IgD-negative memory B cell (primary cell): ENCODE measurements around the gene RNF217. TPM values are rescaled to one million over a fixed set of nuclear protein-coding genes. Genes with fewer than 3 reads are reported as not detected.

Experiments
- H3K27ac Mint-ChIP-seq, 3 donors: one replicate each; pipeline ENCODE4 v1.8.0; 2020 to 2022; ENCODE audit warnings: mild to moderate bottlenecking in 3 of 3, mixed read lengths in 3 of 3, moderate library complexity in 1 of 3
- H3K27me3 Mint-ChIP-seq: one replicate; pipeline ENCODE4 v1.8.0; 2021; ENCODE audit warnings: mixed read lengths
- H3K36me3 Mint-ChIP-seq: one replicate; pipeline ENCODE4 v1.8.0; 2020; ENCODE audit warnings: mild to moderate bottlenecking, mixed read lengths
- H3K4me1 Mint-ChIP-seq, 3 donors: one replicate each; pipeline ENCODE4 v1.8.0; 2020 to 2022; ENCODE audit warnings: mixed read lengths in 3 of 3, mild to moderate bottlenecking in 1 of 3
- H3K4me3 Mint-ChIP-seq, 4 donors: one replicate each; pipeline ENCODE4 v1.8.0; 2020 to 2022; ENCODE audit warnings: mild to moderate bottlenecking in 4 of 4, mixed read lengths in 4 of 4, moderate library complexity in 3 of 4
- H3K9me3 Mint-ChIP-seq, 3 donors: one replicate each; pipeline ENCODE4 v1.8.0; 2020 to 2021; ENCODE audit warnings: mixed read lengths in 3 of 3, mild to moderate bottlenecking in 1 of 3
- polyA plus RNA-seq: library from polyadenylated mRNA; unstranded; fragments of 300-500 nt; fragmentation: Illumina TruSeq; gene quantifications from one replicate; pipeline ENCODE4 v1.2.3, GENCODE V29; 2021

RNF217 gene
- polyA plus RNA-seq, 1 donor from 2014 or later: not detected

DNA sequence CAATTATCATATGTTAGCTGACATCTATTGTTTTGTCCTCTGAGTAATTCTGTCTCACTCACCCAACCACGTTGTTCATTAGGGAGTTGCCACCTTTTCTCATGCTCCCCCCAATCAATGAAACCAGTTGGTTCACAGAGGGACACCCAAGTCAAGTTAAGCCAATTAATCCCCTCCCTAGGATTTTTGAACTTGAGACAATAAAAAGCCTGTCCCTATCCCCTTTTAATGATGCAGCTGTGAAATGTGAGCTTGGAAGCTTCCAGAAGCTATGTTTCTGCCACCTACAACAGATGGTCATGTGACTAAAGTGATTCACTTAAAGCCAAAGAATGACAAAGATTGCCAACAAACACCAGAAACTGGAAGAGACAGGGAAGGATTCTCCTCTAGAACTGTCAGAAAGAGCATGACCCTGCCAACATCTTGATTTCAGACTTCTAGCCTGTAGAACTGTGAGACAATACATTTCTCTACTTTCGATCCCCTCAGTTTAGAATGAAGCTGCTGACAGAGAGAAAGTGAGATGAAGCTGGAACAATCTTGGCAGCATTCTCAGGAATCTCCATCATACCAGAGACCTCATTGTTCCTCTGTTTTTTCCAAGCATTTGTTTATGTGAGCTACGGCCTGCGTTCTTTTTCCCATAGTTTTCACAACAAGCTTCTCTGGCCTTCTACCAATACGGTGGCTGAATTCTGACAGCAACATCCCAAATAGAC lies 133.5 kb downstream of the RNF217 start:
- Mint-ChIP-seq H3K27me3 (peaks cover 21% of the 10 kb centered on the region), H3K27ac (no peak overlapping the region), H3K9me3 (peaks cover 0 to 5% (median 0%) of the 10 kb centered on the region in 3 donors), H3K36me3 (peaks cover 3% of the 10 kb centered on the region), H3K4me3 (no peak overlapping the region), H3K4me1 (peaks cover 0 to 6% (median 1%) of the 10 kb centered on the region in 3 donors)

DNA sequence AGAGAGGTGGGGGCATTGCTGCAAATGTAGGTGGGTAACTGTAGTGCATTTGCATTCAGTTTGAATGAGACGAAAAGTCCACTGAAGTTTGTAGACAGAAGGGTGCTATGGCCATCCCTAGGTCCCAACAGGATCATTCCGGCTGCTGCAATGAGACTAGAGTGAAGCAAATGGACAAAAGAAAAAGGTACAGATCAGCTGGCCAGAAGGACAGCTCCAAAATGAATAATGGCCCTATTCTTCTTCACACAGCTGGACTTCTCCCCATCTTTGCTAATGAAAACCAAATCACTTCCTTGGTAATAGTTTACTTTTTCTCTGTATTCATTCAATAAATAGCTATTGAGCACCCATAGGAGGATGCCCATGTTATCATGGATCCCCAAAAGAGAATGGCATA lies 134.9 kb downstream of the RNF217 start:
- Mint-ChIP-seq H3K4me3 (no peak overlapping the region), H3K36me3 (peaks cover 3% of the 10 kb centered on the region), H3K27me3 (peaks cover 23% of the 10 kb centered on the region), H3K4me1 (peaks cover 0 to 6% (median 1%) of the 10 kb centered on the region in 3 donors), H3K9me3 (peaks cover 0 to 5% (median 0%) of the 10 kb centered on the region in 3 donors), H3K27ac (no peak overlapping the region)

DNA sequence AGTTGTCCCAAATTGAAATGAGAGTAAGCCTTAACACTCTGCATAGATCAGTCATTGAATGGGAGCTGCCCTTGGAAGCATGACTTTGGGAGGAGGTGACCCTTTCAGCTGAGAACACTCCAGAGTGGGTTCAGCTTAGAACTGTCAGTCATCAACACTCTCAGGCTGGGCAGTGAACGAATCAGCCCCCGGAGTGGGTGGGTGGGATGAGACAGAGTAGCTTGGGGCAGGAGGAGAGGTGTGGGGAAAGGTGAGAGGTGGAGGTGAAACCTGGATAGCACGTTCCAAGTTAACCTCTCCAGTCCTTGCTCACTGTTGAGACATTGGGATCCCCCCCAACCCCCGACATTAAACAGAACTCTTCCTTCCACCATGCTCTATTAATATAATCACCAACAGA lies 136.0 kb downstream of the RNF217 start:
- Mint-ChIP-seq H3K36me3 (peaks cover 3% of the 10 kb centered on the region), H3K4me1 (peaks cover 0 to 6% (median 1%) of the 10 kb centered on the region in 3 donors), H3K4me3 (no peak overlapping the region), H3K27me3 (peaks cover 23% of the 10 kb centered on the region), H3K9me3 (peaks cover 0 to 5% (median 0%) of the 10 kb centered on the region in 3 donors), H3K27ac (no peak overlapping the region)

DNA sequence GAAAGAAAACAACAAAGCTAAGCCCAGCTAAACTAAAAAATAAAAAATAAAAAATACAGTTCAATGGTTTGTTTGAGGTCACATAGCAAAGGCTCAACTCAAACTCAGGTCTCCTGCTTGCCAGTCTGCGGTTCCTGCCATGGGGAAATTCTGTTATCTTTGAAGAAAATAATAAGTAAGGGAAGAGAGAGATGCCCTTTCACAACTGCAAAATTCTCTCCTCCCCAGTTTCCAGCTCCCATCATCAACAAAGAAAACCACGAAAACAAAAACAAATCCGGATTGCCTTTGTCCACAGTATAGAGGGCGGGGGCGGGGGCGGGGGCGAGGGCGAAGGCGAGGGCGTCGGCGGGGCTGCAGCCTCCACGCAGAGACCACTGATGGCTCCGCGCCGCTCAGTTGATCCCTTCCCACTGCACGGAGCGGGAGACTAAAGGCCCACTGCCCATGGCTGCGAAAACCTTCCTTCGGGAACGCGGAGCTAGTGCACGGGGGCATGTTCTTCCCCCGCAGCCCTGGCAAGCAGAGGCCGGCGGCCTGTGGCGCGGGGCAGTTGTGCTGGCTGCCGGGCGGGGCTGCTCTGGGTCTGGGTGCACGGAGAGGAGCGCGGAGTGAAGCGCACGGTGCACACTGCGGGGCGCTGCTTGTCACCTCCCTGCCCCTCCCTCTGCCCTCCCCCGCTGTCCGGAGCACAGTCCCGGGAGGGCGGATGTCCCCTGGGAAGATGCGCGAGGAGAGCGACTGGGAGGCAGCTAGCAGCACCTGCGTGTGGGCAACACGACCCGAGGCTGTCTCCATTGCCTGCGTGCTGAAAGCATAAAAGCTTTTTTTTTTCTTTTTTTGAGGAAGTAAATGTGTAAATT lies 137.2 kb downstream of the RNF217 start:
- H3K27ac Mint-ChIP-seq: no peak overlapping the region
- peak overlapping the region in 3 of 4 donors; percentile 3 to 72 (median 42) for H3K4me3 Mint-ChIP-seq

DNA sequence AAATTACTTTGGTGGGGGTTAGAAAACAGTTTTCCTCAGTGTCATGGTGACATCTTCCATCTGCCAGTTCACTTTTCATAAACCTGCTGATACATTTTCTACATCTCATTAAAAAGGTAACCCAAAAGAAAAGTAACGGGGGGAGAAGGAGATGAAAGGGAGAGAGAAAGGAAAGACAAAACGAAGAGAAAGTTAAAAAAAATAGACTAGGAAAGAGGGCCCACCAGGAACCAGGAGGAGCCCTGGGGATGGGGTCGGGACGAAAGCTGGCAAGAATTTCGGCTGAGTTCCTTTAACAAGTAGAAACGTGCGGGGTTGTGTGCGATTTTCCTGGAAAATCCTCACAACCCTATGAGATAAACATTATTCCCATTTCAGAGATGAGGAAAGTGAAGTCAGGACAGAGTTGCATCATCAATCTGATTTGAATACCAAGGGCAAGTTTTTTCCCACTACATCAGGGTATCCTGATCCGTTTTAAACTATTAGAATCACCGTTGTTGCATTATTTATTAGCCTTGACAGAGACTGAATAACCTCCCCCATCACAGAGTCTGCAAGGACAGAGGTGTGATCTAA lies 137.9 kb downstream of the RNF217 start:
- H3K27me3 Mint-ChIP-seq: peaks cover 23% of the 10 kb centered on the region
- peaks cover 3% of the 10 kb centered on the region for H3K36me3 Mint-ChIP-seq
- H3K27ac Mint-ChIP-seq: peak overlapping the region in 1 of 3 donors; percentile 61
- H3K4me1 Mint-ChIP-seq: peaks cover 0 to 6% (median 1%) of the 10 kb centered on the region in 3 donors
- H3K4me3 Mint-ChIP-seq: peak overlapping the region in 1 of 4 donors; percentile 72
- H3K9me3 Mint-ChIP-seq: peaks cover 0 to 3% (median 0%) of the 10 kb centered on the region in 3 donors

More for the DNA sequence above, 137.2 kb downstream of the RNF217 start:
- peaks cover 3% of the 10 kb centered on the region for H3K36me3 Mint-ChIP-seq
- peaks cover 0 to 6% (median 1%) of the 10 kb centered on the region in 3 donors for H3K4me1 Mint-ChIP-seq
- H3K9me3 Mint-ChIP-seq: peaks cover 0 to 3% (median 0%) of the 10 kb centered on the region in 3 donors
- H3K27me3 Mint-ChIP-seq: peaks cover 23% of the 10 kb centered on the region

DNA sequence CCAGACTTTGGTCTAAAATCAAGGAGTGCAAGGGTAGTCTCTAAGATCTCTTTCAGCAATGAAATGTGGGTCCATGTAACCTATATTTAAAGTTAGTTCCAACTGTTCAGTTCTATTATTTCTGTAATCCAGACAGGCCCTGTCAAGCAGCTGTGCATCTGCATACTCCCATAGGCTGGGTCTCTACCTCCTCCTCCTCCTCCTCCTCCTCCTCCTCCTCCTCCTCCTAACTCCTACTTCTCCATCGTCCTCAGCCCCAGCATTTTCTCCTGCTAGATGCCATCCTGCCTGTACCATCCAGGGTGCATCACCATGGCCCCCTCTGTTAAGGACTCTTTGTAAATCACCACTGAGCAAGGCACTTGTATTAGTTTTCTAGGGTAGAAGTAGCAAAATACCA lies 138.9 kb downstream of the RNF217 start:
- peaks cover 23% of the 10 kb centered on the region for H3K27me3 Mint-ChIP-seq
- peaks cover 0 to 6% (median 1%) of the 10 kb centered on the region in 3 donors for H3K4me1 Mint-ChIP-seq
- H3K9me3 Mint-ChIP-seq: no peaks in the 10 kb centered on the region
- H3K27ac Mint-ChIP-seq: no peak overlapping the region
- H3K4me3 Mint-ChIP-seq: peak overlapping the region in 1 of 4 donors; percentile 25
- H3K36me3 Mint-ChIP-seq: peaks cover 3% of the 10 kb centered on the region

DNA sequence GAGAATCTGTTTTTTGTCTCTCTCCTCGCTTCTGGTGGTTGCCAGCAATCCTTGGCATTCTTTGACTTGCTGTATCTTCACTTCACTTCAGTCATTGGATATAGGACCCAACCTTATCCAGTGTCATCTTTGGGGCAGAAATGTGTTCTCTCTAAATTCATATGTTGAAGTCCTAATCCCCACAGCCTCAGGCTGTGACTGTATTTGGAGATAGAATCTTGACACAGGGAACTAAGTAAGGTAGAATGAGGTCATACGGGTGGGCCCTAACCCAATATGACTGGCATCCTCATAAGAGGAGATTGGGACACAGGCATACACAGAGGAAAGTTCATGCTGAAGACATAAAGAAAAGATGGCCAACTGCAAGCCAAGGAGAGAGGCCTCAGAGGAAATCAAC lies 139.4 kb downstream of the RNF217 start:
- H3K36me3 Mint-ChIP-seq: peaks cover 3% of the 10 kb centered on the region
- peaks cover 23% of the 10 kb centered on the region for H3K27me3 Mint-ChIP-seq
- H3K27ac Mint-ChIP-seq: no peak overlapping the region
- H3K4me1 Mint-ChIP-seq: peaks cover 0 to 6% (median 1%) of the 10 kb centered on the region in 3 donors
- H3K4me3 Mint-ChIP-seq: peak overlapping the region in 1 of 4 donors; percentile 25
- H3K9me3 Mint-ChIP-seq: no peaks in the 10 kb centered on the region

DNA sequence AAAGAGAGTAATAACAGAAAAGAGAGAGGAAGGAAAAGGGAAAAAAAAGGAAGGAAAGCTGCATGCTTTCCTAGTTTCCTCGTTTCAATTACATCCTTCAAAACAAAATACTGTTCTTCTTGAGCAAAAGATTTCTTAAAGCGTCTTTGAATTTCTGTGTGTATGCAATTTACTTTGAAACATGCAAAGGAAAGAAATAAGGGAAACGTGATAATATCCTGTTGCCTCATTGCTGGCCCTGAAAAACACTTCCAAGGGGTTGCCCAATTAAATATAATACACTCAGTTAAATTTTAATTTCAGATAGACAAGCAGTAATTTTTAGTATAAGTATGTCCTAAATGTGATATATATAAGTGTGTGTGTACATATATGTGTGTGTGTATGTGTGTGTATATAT lies 140.2 kb downstream of the RNF217 start:
- no peak overlapping the region for H3K27ac Mint-ChIP-seq
- peaks cover 0 to 6% (median 1%) of the 10 kb centered on the region in 3 donors for H3K4me1 Mint-ChIP-seq
- H3K27me3 Mint-ChIP-seq: peaks cover 21% of the 10 kb centered on the region
- no peak overlapping the region for H3K4me3 Mint-ChIP-seq
- no peaks in the 10 kb centered on the region for H3K9me3 Mint-ChIP-seq
- H3K36me3 Mint-ChIP-seq: peaks cover 3% of the 10 kb centered on the region

DNA sequence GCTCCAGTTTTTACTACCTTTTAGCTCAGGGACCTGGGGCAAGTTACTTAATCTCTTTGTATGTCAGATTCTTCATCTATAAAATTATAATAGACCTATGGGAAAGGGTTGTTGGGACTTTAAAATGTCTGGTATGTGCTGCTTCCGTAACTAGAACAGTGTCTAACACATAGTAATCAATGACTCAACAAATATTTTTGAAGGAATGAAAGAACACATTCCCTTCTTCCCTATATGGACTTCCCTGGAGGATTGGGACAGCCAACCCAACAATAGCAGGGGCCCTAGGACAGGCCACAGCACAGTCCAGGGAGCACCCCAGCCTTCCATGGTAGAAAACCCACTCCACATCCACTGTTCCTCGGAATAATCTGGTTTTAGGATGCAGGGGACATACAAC lies 140.7 kb downstream of the RNF217 start:
- no peak overlapping the region for H3K4me3 Mint-ChIP-seq
- no peak overlapping the region for H3K27ac Mint-ChIP-seq
- no peaks in the 10 kb centered on the region for H3K9me3 Mint-ChIP-seq
- H3K36me3 Mint-ChIP-seq: no peaks in the 10 kb centered on the region
- H3K27me3 Mint-ChIP-seq: peaks cover 19% of the 10 kb centered on the region
- peaks cover 0 to 6% (median 1%) of the 10 kb centered on the region in 3 donors for H3K4me1 Mint-ChIP-seq

DNA sequence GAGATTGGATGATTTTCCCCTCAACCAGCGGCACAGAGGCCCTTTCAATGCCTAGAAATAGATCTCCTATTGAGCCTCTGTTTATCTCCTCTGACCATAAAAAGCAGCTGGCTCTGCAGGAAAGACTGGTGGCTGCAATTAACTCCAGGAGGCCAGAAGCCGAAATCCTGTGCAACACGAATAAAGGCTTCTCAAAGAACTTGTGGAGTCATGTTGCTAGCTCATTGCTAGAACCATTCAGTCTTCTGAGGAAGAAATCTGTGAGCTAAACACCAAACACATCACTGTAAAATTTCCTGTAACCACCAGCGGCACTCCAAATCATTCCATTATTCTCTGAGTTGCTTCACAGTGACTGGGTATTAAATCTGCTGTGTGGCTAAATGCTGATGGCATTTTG lies 142.2 kb downstream of the RNF217 start:
- Mint-ChIP-seq H3K27ac (no peak overlapping the region), H3K9me3 (peaks cover 0 to 8% (median 1%) of the 10 kb centered on the region in 3 donors), H3K4me3 (no peak overlapping the region), H3K4me1 (no peaks in the 10 kb centered on the region), H3K36me3 (no peaks in the 10 kb centered on the region), H3K27me3 (peaks cover 10% of the 10 kb centered on the region)

DNA sequence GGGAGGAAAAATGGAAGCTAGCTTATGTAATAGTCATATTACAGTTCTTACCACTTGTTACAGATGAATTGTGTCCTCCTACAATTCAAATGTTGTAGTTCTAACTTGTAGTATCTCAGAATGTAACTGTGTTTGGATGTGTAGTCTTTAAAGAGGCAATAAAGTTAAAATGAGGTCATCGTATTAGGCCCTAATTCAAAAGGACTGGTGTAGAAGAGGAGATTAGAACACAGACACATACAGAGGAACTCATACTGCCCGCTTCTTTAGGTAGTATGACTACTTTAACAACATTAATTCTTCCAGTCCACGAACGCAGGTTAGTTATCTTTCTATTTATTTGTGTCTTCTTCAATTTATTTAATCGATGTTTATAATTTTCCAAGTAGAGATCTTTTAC lies 144.8 kb downstream of the RNF217 start:
- no peak overlapping the region for H3K4me3 Mint-ChIP-seq
- H3K27me3 Mint-ChIP-seq: peaks cover under 1% of the 10 kb centered on the region
- peaks cover 6 to 30% (median 10%) of the 10 kb centered on the region in 3 donors for H3K9me3 Mint-ChIP-seq
- H3K4me1 Mint-ChIP-seq: no peaks in the 10 kb centered on the region
- H3K27ac Mint-ChIP-seq: no peak overlapping the region
- no peaks in the 10 kb centered on the region for H3K36me3 Mint-ChIP-seq

DNA sequence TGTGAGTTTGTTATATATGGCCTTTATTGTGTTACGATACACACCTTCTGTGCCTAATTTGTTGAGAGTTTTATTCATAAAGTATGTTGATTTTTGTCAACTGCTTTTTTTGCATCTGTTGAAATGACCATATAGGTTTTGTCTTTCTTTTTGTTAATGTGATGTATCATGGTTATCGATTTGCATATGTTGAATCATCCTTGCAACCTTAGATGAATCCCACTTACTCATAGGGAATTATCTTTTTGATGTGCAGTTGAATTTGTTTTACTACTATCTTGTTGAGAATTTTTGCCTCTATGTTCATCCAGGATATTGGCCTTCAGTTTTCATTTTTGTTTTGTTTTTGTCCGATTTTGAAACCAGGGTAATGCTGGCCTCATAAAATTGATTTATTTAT lies 145.7 kb downstream of the RNF217 start:
- H3K27ac Mint-ChIP-seq: no peak overlapping the region
- no peaks in the 10 kb centered on the region for H3K36me3 Mint-ChIP-seq
- H3K4me1 Mint-ChIP-seq: no peaks in the 10 kb centered on the region
- H3K9me3 Mint-ChIP-seq: peaks cover 8 to 35% (median 15%) of the 10 kb centered on the region in 3 donors
- H3K4me3 Mint-ChIP-seq: no peak overlapping the region
- H3K27me3 Mint-ChIP-seq: no peaks in the 10 kb centered on the region

DNA sequence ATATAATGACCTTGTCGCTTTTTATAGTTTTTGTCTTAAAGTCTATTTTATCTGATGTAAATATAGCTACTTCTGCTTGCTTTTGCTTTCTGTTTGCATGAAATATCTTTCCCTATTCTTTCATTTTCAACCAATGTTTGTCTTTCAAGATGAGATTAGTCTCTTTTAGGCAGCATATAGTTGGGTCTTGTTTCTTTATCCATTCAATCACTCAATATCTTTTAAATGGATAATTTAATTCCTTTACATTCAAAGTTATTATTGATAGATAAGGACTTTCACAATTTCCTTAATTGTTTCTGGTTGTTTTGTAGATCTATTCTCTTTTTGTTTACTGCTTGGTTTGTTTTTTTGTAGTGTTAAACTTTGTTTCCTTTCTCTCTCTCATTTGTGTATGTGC lies 147.8 kb downstream of the RNF217 start:
- Mint-ChIP-seq H3K27me3 (no peaks in the 10 kb centered on the region), H3K4me1 (no peaks in the 10 kb centered on the region), H3K27ac (no peak overlapping the region), H3K36me3 (no peaks in the 10 kb centered on the region), H3K4me3 (no peak overlapping the region), H3K9me3 (peaks cover 8 to 35% (median 17%) of the 10 kb centered on the region in 3 donors)

DNA sequence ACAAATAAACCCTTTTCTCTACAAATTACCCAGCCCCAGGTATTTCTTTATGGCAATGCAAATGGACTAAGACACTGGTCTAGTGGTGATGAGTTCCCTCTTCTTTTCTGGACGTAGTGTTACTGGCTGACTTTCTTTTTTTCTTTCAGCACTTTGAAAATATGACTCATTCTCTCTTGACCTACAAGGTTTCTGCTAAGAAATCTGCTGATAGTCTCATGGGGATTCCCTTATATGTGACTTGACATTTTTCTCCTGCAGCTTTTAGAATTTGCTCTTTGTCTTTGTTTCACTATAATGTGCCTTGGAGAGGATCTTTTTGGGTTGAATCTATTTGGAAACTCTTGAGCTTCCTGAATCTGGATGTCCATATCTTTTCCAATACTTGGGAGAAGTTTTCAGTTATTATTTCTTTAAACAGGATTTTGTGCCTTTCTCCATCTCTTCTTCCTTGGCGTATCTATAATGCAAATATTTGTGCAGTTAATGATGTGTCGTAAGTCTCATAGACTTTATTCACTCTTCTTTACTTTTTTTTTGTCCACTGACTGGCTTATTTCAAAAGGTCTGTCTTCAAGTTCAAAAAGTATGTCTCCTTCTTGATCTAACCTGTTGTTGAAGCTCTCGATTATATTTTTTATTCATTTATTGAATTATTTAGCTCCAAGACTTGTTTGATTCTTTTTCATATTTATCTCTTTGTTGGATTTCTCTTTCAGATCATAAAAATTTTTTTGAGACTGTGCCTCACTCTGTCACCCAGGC lies 149.2 kb downstream of the RNF217 start:
- Mint-ChIP-seq H3K9me3 (peaks cover 8 to 35% (median 17%) of the 10 kb centered on the region in 3 donors), H3K27ac (no peak overlapping the region), H3K27me3 (peaks cover 1% of the 10 kb centered on the region), H3K4me3 (no peak overlapping the region), H3K4me1 (no peaks in the 10 kb centered on the region), H3K36me3 (no peaks in the 10 kb centered on the region)
